NCI-H2227 (cell line): ENCODE results near the gene LRRIQ3.
A peak's percentile ranks its signal among the peaks of the same experiment; 100 is the strongest.
"Not testable (repeated sequence)": the region's sequence is repeated elsewhere in the genome, so short reads cannot be mapped to it uniquely, and the experiment has no call there.

Experiments
- DNase-seq: peaks from one replicate; lab custom pipeline; 2025; ENCODE audit not compliant: unreplicated experiment; lab: John Stamatoyannopoulos, UW

Gene LRRIQ3

GRCh38 chr1:74197657-74198552 is at the start of gene LRRIQ3, which contains the start of gene FPGT:
TSS of gene LRRIQ3 (minus strand) at chr1:74198176. CDS start at chr1:74183684, 14,492 bp downstream.
TSS of gene FPGT (plus strand) at chr1:74198242. CDS start at chr1:74198279, 37 bp downstream.
- peak; percentile 99 for DNase-seq

DNA sequence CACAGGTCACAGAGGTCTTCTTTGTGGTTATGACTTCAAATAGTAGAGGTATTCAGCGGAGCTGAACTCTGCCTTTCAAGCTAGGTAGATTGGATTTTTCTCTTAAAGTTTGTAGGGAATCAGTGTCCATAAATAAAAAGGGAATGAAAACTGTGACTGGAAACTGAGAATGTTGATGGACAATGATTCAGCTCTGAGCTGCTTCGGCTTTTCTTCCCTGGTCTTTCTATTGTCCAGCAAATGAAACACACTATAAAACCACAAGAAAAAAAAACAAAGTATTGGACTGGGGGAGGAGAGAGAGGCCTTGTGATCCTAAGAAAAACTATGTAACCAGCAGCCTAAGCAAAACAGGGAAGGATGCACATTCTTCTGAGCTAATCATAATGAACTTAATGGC is 48.3 kb upstream of the LRRIQ3 start:
- no peak for DNase-seq

- no peak for DNase-seq
Measured at GRCh38 chr1:74245168-74245772, 47.3 kb upstream of the LRRIQ3 start.

GRCh38 chr1:74237787-74238186 is 39.8 kb upstream of the LRRIQ3 start:
- no peak for DNase-seq

GRCh38 chr1:74237035-74237434 is 39.1 kb upstream of the LRRIQ3 start:
- no peak for DNase-seq

DNA sequence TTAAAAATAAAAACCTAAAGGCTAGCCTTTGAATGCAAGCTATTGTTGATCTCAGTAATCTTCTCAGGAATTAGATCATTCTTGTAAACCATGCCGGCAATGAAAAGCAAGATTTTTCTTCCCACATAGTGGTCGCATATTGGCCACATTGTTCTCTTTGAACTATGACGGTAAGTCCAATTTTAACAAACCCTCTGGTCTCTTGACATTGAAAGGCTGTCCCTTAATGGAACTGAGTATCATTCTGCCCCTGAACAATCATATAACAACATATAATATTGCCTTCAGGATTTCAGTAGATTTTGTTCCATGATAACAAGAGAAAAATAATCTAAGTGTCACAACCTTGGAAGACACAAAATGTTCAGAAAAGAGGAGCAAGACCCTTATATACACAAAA is 38.5 kb upstream of the LRRIQ3 start:
- no peak for DNase-seq

GRCh38 chr1:74235153-74235552 is 37.2 kb upstream of the LRRIQ3 start, which contains the start of gene TNNI3K:
TSS of gene TNNI3K (plus strand) at chr1:74235387. CDS start at chr1:74235452, 65 bp downstream.
- DNase-seq = no peak

DNA sequence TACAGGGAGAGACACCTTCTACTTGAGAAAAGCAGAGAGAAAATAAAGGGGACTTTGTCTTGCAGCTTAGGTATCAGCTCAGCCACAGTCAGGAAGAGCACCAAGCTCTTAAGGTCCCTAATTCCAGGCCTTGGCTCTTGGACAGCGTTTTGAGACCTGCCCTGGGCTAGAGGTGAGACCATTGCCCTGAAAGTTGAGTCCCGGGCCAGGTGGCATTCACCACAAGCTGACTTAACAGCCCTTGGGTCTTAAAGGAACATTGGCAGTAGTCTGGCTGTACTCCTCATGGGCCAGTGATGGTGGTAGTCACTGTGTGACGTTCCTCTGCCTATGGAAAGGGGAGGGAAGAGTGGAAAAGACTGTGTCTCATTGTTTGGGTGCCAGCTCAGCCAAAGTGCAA is 25.5 kb upstream of the LRRIQ3 start:
- DNase-seq = no peak

- no peak for DNase-seq
Measured at GRCh38 chr1:74222701-74223100, 24.7 kb upstream of the LRRIQ3 start.

DNA sequence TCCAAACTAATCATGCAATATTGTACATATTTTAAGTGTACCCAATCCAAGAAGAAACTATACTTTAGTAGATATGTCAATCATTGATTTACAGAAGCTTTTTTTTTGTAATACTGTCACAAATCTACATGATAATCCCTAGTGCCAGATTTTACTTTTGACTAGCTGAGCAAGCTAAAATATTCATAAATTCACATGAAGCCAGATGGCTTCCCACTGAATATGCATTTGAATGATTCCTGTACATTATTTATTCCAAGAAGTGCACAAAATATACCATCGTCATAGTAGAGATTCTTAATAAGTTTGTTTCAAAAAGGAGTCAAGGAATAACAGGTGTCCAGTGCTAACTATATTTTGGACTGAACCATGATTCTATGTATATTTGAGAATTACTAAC is 17.3 kb upstream of the LRRIQ3 start:
- no peak for DNase-seq

GRCh38 chr1:74205266-74205665 is 7.3 kb upstream of the LRRIQ3 start:
- no peak for DNase-seq

DNA sequence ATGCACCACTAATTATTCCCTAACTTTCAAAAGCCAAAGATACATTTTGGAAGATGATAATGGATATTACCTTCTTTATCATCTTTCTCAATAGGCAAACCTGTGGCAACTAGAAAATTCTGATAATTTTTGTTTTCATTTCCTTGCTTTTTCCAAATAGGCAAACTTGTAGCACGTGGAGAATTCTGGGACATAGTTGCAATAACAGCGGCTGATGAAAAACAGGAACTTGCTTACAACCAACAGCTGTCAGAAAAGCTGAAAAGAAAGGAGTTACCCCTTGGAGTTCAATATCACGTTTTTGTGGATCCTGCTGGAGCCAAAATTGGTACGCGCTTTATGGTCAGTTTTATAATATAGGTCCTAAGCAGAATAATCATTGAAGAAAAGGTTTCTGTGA is 1.5 kb upstream of the LRRIQ3 start:
- DNase-seq = peak; percentile 3

DNA sequence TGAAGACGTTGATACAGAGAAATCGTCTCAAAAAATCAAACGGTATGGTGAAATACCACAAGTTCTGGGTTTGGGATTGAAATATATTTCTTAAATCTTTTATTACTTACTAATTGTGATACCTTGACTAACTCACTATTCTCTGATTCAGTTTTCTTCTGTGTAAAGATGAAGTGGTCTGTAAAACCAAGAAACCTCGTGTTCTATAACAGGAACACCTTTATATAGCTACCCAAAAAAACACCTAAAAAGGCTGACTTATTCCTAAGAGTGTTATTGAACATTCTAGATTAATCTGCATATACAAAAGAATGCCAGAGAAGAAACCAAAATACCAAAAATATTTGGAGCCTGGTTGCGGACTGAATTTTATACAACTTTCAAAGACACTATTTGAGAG is 721 bp downstream of the LRRIQ3 start:
- no peak for DNase-seq

DNA sequence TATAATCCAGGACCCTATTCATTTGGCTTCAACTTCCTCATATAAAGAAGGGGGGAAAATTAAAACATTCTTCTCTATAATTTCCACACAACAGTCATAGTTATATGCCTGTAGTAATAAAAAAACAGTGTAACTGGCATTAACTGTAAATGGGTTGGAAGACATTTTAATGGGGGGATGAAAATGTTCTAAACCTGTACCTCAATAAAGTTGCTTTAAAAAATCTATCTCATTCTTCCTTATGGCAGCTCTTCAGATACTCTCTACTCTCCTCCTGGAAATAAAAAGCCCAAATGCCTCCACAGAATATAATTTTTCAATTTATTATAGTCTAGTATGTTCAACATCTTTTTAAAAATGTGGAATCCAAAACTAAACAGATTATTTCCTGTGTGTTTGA is 2.6 kb downstream of the LRRIQ3 start:
- no peak for DNase-seq

- no peak for DNase-seq
Measured at GRCh38 chr1:74193908-74194307, 4.1 kb downstream of the LRRIQ3 start.

DNA sequence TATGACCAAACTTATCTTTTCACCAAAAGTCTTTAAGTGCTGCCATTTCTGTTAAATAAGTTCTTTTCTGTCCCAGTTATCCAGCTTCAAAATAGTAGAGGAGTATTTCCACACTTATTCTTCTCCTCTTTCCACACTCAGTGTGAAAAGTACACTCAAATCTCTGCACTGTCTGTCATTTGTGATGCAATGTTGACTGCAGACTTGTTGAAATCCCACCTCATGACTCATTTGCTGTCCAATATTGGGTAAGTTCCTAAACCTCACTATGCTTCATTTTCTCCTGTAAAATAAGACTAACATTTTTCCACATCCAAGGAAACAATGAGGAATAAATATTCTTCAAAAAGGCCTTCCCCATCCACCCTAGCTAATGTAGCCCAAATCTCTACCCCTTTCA is 17.5 kb downstream of the LRRIQ3 start:
- DNase-seq = no peak

- DNase-seq = not testable (repeated sequence)
Measured at GRCh38 chr1:74174423-74174822, 23.6 kb downstream of the LRRIQ3 start.

- no peak for DNase-seq
Measured at GRCh38 chr1:74162333-74162732, 35.6 kb downstream of the LRRIQ3 start.

- no peak for DNase-seq
Measured at GRCh38 chr1:74161497-74161896, 36.5 kb downstream of the LRRIQ3 start.

GRCh38 chr1:74160046-74160445 is 37.9 kb downstream of the LRRIQ3 start:
- DNase-seq = no peak

- no peak for DNase-seq
Measured at GRCh38 chr1:74145086-74145485, 52.9 kb downstream of the LRRIQ3 start.

DNA sequence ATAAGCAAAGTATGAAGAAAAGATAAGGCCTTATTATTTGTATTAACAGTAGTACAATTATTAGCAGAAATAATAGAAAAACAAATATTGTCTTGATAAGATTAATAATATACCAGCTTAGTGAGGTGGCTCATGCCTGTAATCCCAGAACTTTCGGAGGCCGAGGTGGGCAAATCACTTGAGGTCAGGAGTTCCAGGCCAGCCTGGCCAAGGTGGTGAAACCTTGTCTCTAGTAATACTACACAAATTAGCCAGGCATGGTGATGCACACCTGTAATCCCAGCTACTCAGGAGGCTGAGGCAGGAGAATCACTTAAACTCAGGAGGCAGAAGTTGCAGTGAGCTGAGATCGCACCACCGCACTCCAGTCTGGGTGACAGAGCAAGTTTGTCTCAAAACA is 80.6 kb downstream of the LRRIQ3 start:
- not testable (repeated sequence) for DNase-seq
